HT1080 (cell line): ENCODE measurements around the gene PTGDS. TPM values are rescaled to one million over a fixed set of nuclear protein-coding genes. Genes with fewer than 3 reads are reported as not detected.
A peak's percentile ranks its signal among the peaks of the same experiment; 100 is the strongest.
"Not testable (repeated sequence)": the region's sequence is repeated elsewhere in the genome, so short reads cannot be mapped to it uniquely, and the experiment has no call there.

ENCODE experiments used
- DNase-seq: peaks from one replicate; pipeline ENCODE4 v3.0.0-alpha.2; 2015; ENCODE audit warnings: low read depth
- total RNA-seq: library from RNA; depleted of rRNA; stranded (reverse); fragments of >200 nt; shearing (Covaris generic); gene quantifications from 2 replicates; pipeline ENCODE4 v1.2.3, GENCODE V29; 2014

PTGDS gene
- total RNA-seq, 1 experiment from 2014 or later, result not detected

GRCh38 chr9:136988872-136989271, 11.6 kb downstream of the PTGDS start:
- no peak for DNase-seq

GRCh38 chr9:136990242-136990911, 13.1 kb downstream of the PTGDS start:
- DNase-seq, result no peak

GRCh38 chr9:136991993-136992818, 14.9 kb downstream of the PTGDS start, which contains the start of gene PAXX:
PAXX (plus strand) TSS chr9:136992422; CDS start chr9:136992444, 22 bp downstream.
- DNase-seq, result peak; percentile 54

GRCh38 chr9:136992819-136993369, 15.6 kb downstream of the PTGDS start:
- DNase-seq, result no peak

- no peak for DNase-seq
These were observed 17.0 kb downstream of the PTGDS start for GRCh38 chr9:136994180-136994887.

GRCh38 chr9:136994888-136995230, 17.6 kb downstream of the PTGDS start:
- DNase-seq, result no peak

- no peak for DNase-seq
These were observed 18.1 kb downstream of the PTGDS start for GRCh38 chr9:136995362-136995761.

- peak; percentile 29 for DNase-seq
These were observed 18.5 kb downstream of the PTGDS start for GRCh38 chr9:136995772-136996311.

GRCh38 chr9:136996361-136997292, 19.3 kb downstream of the PTGDS start, which contains the start of gene CLIC3:
CLIC3 (minus strand) TSS chr9:136996568; CDS start chr9:136996543, 25 bp downstream.
- peak; percentile 23 for DNase-seq

- DNase-seq, result no peak
These were observed 20.1 kb downstream of the PTGDS start for GRCh38 chr9:136997371-136997770.

GRCh38 chr9:136997830-136998234, 20.5 kb downstream of the PTGDS start:
- DNase-seq, result peak; percentile 60

- peak; percentile 36 for DNase-seq
These were observed 23.1 kb downstream of the PTGDS start for GRCh38 chr9:137000177-137000930.

GRCh38 chr9:137001857-137002645, 24.7 kb downstream of the PTGDS start:
- no peak for DNase-seq

- no peak for DNase-seq
These were observed 25.3 kb downstream of the PTGDS start for GRCh38 chr9:137002646-137003041.

- not testable (repeated sequence) for DNase-seq
These were observed 27.0 kb downstream of the PTGDS start for GRCh38 chr9:137004285-137004684.

- DNase-seq, result no peak
These were observed 29.1 kb downstream of the PTGDS start for GRCh38 chr9:137006116-137007003.

- DNase-seq, result no peak
These were observed 30.0 kb downstream of the PTGDS start for GRCh38 chr9:137007108-137007815.
